Neuronal stem cell (in vitro differentiated cells): Measurements from ENCODE around the gene SCYGR8.
A peak's percentile ranks its signal among the peaks of the same experiment; 100 is the strongest.

ENCODE experiments used
- DNase-seq: peaks from one replicate; pipeline ENCODE4 v3.0.0-alpha.2; 2013; ENCODE audit warnings: low spot score
- H2AFZ ChIP-seq: one replicate; pipeline ENCODE4 v1.6.1; 2013; ENCODE audit warnings: mild to moderate bottlenecking, low read length, inconsistent platforms
- H2AK5ac ChIP-seq: 2 replicates; pipeline ENCODE4 v1.6.1; 2013; ENCODE audit warnings: low read depth, mild to moderate bottlenecking, inconsistent platforms, low read length, moderate library complexity, mixed read lengths
- H2BK120ac ChIP-seq: 2 replicates; pipeline ENCODE4 v1.6.1; 2013; ENCODE audit warnings: low read depth, mild to moderate bottlenecking, inconsistent platforms, low read length, moderate library complexity, mixed read lengths
- H2BK12ac ChIP-seq: one replicate; pipeline ENCODE4 v1.6.1; 2013; ENCODE audit warnings: low read length, inconsistent platforms
- H2BK15ac ChIP-seq: 2 replicates; pipeline ENCODE4 v1.6.1; 2013; ENCODE audit warnings: mild to moderate bottlenecking, low read length, inconsistent platforms, mixed read lengths
- H2BK5ac ChIP-seq: one replicate; pipeline ENCODE4 v1.6.1; 2013; ENCODE audit warnings: inconsistent platforms, mild to moderate bottlenecking, low read length, moderate library complexity
- H3K14ac ChIP-seq: one replicate; pipeline ENCODE4 v1.6.1; 2013; ENCODE audit warnings: low read length, inconsistent platforms
- H3K18ac ChIP-seq: 2 replicates; pipeline ENCODE4 v1.6.1; 2013; ENCODE audit warnings: low read length, inconsistent platforms
- H3K23ac ChIP-seq: 2 replicates; pipeline ENCODE4 v1.6.1; 2013; ENCODE audit warnings: low read depth, mild to moderate bottlenecking, mixed read lengths, low read length, inconsistent platforms; ENCODE audit not compliant: poor library complexity
- H3K27ac ChIP-seq: replicated peaks from 3 replicates; pipeline ENCODE4 v1.5.1; 2013; ENCODE audit warnings: low read length, inconsistent platforms
- H3K27me3 ChIP-seq, 3 experiments: 2 replicates each; pipeline ENCODE4 v1.6.1; 2013; ENCODE audit warnings: low read length in 3 of 3, mild to moderate bottlenecking in 2 of 3, inconsistent platforms in 1 of 3, low read depth in 1 of 3, mixed read lengths in 1 of 3, moderate library complexity in 1 of 3; ENCODE audit not compliant: control insufficient read depth in 3 of 3, insufficient read depth in 3 of 3
- H3K36me3 ChIP-seq, 2 donors: replicated peaks in 1 of 2; 2 replicates each; pipeline ENCODE4 v1.6.1; 2013; ENCODE audit warnings: low read length in 2 of 2; ENCODE audit not compliant: control insufficient read depth in 2 of 2, insufficient read depth in 2 of 2
- H3K4ac ChIP-seq: 2 replicates; pipeline ENCODE4 v1.6.1; 2013; ENCODE audit warnings: inconsistent platforms, mild to moderate bottlenecking, low read length, moderate library complexity
- H3K4me1 ChIP-seq, 2 donors: 1 replicate in 1 of 2; 2 replicates in 1 of 2; pipeline ENCODE4 v1.6.1; 2013; ENCODE audit warnings: low read length in 2 of 2, low read depth in 1 of 2; ENCODE audit not compliant: control insufficient read depth in 2 of 2, insufficient read depth in 1 of 2
- H3K4me2 ChIP-seq: one replicate; pipeline ENCODE4 v1.6.1; 2013; ENCODE audit warnings: mild to moderate bottlenecking, low read length, inconsistent platforms; ENCODE audit not compliant: insufficient read depth, poor library complexity, severe bottlenecking
- H3K4me3 ChIP-seq, 2 donors: 2 replicates each; pipeline ENCODE4 v1.5.1; 2013; ENCODE audit warnings: low read length in 2 of 2, mild to moderate bottlenecking in 2 of 2, inconsistent platforms in 1 of 2, moderate library complexity in 1 of 2
- H3K79me1 ChIP-seq: one replicate; pipeline ENCODE4 v1.6.1; 2013; ENCODE audit warnings: low read depth, mild to moderate bottlenecking, inconsistent platforms, low read length, moderate library complexity
- H3K9ac ChIP-seq: one replicate; pipeline ENCODE4 v1.6.1; 2013; ENCODE audit warnings: mild to moderate bottlenecking, low read depth, low read length, inconsistent platforms; ENCODE audit not compliant: poor library complexity
- H3K9me3 ChIP-seq, 2 donors: replicated peaks in 1 of 2; 2 replicates each; pipeline versions ENCODE3 to v1.6.1; 2013; ENCODE audit warnings: low read length in 2 of 2, mild to moderate bottlenecking in 2 of 2, inconsistent platforms in 1 of 2, low read depth in 1 of 2, mixed read lengths in 1 of 2, moderate library complexity in 1 of 2; ENCODE audit not compliant: control insufficient read depth in 2 of 2, insufficient read depth in 1 of 2
- H4K8ac ChIP-seq: one replicate; pipeline ENCODE4 v1.6.1; 2013; ENCODE audit warnings: low read depth, mild to moderate bottlenecking, inconsistent platforms, low read length, moderate library complexity
- H4K91ac ChIP-seq: one replicate; pipeline ENCODE4 v1.6.1; 2013; ENCODE audit warnings: low read length, low read depth, mild to moderate bottlenecking, inconsistent platforms; ENCODE audit not compliant: poor library complexity
- WGBS, 2 donors: extraction: QIAGEN DNeasy Blood & Tissue Kit; methylation state at CpG; one replicate each; pipeline ENCODE4 v1.1.7; 2013; ENCODE audit warnings: missing lambda C conversion rate in 2 of 2, mixed read lengths in 1 of 2; ENCODE audit not compliant: insufficient read length in 2 of 2, insufficient replicate concordance in 1 of 2; ENCODE audit errors: extremely low coverage in 2 of 2; 5-methylcytosine and 5-hydroxymethylcytosine counted together

Gene SCYGR8

DNA sequence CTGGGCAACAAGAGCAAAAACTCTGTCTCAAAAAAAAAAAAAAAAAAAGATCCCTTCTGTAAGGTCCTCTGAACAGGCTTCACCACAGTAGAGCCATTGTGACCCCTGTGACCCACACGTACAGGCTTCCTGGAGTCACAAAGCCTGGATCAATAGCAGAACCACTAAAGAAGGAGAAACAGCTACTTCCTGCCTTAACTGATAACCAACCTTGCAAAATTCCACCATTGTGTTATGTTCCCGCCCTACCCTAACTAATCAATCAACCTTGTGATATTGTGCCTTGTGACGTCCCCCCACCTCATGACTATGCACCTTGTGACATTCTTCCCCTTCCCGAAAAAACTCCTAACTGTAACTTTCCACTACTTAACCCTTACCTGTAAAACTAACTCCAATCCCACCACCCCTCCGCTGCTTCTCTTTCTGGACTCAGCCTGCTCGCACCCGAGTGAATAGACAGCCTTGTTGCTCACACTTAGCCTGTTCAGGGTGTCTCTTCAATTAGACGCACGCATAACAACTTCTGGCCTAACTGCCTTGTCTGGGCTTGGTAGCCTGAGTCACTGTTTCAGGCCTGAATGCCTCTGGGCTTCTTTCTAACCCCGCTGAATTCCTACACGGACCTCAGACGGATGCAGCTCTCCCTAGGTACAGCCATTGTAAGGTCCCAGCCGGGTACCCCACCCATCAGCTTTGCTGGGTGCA, 13.9 kb downstream of the SCYGR8 start:
- Histone ChIP-seq H3K14ac (peak overlapping the region; percentile 14), H3K4me2 (no peak overlapping the region), H2BK5ac (no peak overlapping the region), H3K23ac (no peak overlapping the region), H2AFZ (peak overlapping the region; percentile 38), H3K36me3 (no peaks in the 10 kb centered on the region), H3K9ac (no peak overlapping the region), H4K8ac (no peak overlapping the region), H3K4me3 (no peak overlapping the region), H2BK12ac (no peak overlapping the region), H2BK120ac (no peak overlapping the region), H2BK15ac (no peak overlapping the region), H3K9me3 (no peaks in the 10 kb centered on the region), H3K79me1 (no peaks in the 10 kb centered on the region), H3K27ac (peak overlapping the region; percentile 29), H3K18ac (peak overlapping the region; percentile 65), H4K91ac (no peak overlapping the region), H2AK5ac (no peak overlapping the region), H3K4me1 (no peaks in the 10 kb centered on the region), H3K27me3 (no peaks in the 10 kb centered on the region), H3K4ac (no peak overlapping the region)
- DNase-seq = no peak
- 100% methylated on average over 1 of the region's 13 CpGs; no CpG with 5 or more reads in 1 of the 2 donors for WGBS, 2 donors

DNA sequence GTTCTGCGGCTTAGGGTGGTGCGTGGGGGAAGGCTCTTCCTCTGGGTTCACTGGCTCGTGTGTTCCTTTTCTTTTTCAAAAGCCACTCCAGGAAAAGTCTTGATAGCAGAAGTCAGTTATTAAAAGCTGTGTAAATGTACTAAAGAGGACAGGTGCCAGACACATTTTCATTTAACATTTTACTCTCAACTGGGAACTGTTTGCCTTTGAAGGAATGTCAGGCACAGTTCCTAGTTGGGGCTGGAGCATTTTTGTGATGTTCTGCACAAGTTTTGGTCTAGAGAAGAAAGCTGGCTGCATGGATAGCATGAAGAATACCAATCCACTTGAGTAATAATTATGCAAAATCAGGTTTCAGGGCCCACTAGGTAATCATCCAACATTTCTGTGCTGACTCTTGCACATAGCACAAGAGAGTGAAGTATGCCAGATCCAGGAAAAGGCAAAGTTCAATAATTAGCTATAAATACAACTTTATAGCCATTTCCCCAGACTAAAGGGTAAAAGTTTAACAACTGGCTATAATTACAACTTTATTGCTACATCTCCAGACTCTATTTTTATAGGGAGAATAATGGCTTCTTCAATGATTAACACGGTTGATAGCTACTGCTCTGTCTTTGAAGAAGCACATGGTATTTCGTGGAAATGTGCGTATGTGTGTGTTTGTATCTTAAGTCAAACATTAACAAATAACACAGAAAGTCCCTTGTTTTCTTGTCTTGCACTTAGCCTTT, 16.2 kb downstream of the SCYGR8 start:
- Histone ChIP-seq H3K9me3 (no peaks in the 10 kb centered on the region), H2BK12ac (no peak overlapping the region), H3K23ac (no peak overlapping the region), H4K91ac (no peak overlapping the region), H3K4ac (no peak overlapping the region), H3K18ac (no peak overlapping the region), H2BK120ac (no peak overlapping the region), H3K79me1 (no peaks in the 10 kb centered on the region), H3K27me3 (no peaks in the 10 kb centered on the region), H3K4me2 (no peak overlapping the region), H2AK5ac (no peak overlapping the region), H2AFZ (no peak overlapping the region), H3K14ac (no peak overlapping the region), H2BK5ac (no peak overlapping the region), H2BK15ac (no peak overlapping the region), H3K4me1 (no peaks in the 10 kb centered on the region), H4K8ac (no peak overlapping the region), H3K9ac (no peak overlapping the region), H3K4me3 (no peak overlapping the region), H3K36me3 (no peaks in the 10 kb centered on the region), H3K27ac (no peak overlapping the region)
- no peak for DNase-seq
- WGBS, 2 donors = no CpG with 5 or more reads among the region's 6 CpGs

DNA sequence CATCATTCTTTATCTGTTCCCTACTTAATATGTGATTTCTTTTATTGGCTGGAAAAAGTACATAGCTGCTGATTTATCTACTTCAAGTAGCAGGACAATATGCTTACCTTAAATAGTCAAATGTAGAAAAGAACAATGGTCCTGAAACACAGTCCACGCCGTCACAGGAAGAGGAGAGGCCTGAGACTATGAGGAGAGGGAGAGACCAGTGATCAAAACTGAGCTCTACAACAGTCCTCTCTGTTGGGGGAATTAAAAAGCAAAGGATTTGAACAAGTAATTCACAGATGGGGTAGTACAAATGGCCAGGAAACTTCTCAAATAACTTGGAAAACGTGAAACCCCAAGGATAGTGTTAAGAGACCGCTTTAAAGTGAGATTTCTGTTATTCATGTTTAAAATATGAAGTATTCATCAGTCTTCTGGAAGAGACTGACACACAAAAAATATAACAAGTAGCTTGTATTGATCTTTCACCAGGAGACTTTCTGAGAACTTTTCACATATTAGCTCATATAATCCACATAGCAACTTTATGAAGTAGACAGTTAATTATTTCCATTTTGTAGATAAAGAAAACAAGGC, 20.2 kb downstream of the SCYGR8 start:
- Histone ChIP-seq H3K4ac (no peak overlapping the region), H3K23ac (no peak overlapping the region), H2AFZ (peak overlapping the region; percentile 1), H2AK5ac (no peak overlapping the region), H3K27ac (no peak overlapping the region), H3K36me3 (no peaks in the 10 kb centered on the region), H2BK120ac (no peak overlapping the region), H3K79me1 (no peaks in the 10 kb centered on the region), H3K4me3 (no peak overlapping the region), H3K4me2 (no peak overlapping the region), H3K14ac (no peak overlapping the region), H4K91ac (no peak overlapping the region), H3K27me3 (no peaks in the 10 kb centered on the region), H4K8ac (no peak overlapping the region), H2BK15ac (no peak overlapping the region), H3K9me3 (no peaks in the 10 kb centered on the region), H3K18ac (no peak overlapping the region), H3K4me1 (no peaks in the 10 kb centered on the region), H3K9ac (no peak overlapping the region), H2BK12ac (no peak overlapping the region), H2BK5ac (no peak overlapping the region)
- DNase-seq = no peak
- WGBS, 2 donors = no CpG with 5 or more reads among the region's 4 CpGs

- no peak overlapping the region for H3K14ac ChIP-seq
- no peak overlapping the region for H2BK120ac ChIP-seq
- H3K18ac ChIP-seq = no peak overlapping the region
- H3K36me3 ChIP-seq = no peaks in the 10 kb centered on the region
- H3K4ac ChIP-seq = no peak overlapping the region
- H3K4me3 ChIP-seq = no peak overlapping the region
- H3K23ac ChIP-seq = no peak overlapping the region
- H2BK12ac ChIP-seq = no peak overlapping the region
- no peak overlapping the region for H2AK5ac ChIP-seq
- no peak overlapping the region for H4K91ac ChIP-seq
- DNase-seq = peak; percentile 75
- no peak overlapping the region for H2BK5ac ChIP-seq
- peak overlapping the region; percentile 17 for H4K8ac ChIP-seq
- H3K27ac ChIP-seq = no peak overlapping the region
- no peak overlapping the region for H3K4me2 ChIP-seq
- H3K9me3 ChIP-seq = no peaks in the 10 kb centered on the region
- H3K9ac ChIP-seq = no peak overlapping the region
- H3K4me1 ChIP-seq = no peaks in the 10 kb centered on the region
- no peak overlapping the region for H2BK15ac ChIP-seq
- WGBS, 2 donors = no CpG with 5 or more reads among the region's 11 CpGs
- no peaks in the 10 kb centered on the region for H3K27me3 ChIP-seq
- H2AFZ ChIP-seq = no peak overlapping the region
- H3K79me1 ChIP-seq = no peaks in the 10 kb centered on the region
These were observed 20.7 kb downstream of the SCYGR8 start for GRCh38 chr2:227766373-227766883.
